Lower lobe of right lung (tissue), 2 donors: ENCODE measurements around the gene DPH3. TPM values are rescaled to one million over a fixed set of nuclear protein-coding genes. Genes with fewer than 3 reads are reported as not detected.

Experiments used
- ATAC-seq, 2 donors: fragments of 200-7000 bp; cut with Tn5 transposase; one replicate each; pipeline ENCODE4 v1.9.1; 2020 to 2022; ENCODE audit warnings: mild to moderate bottlenecking in 2 of 2, moderate library complexity in 2 of 2
- DNase-seq: peaks from one replicate; pipeline ENCODE4 v3.0.0-alpha.2; 2020
- H3K27ac ChIP-seq: fragments of 200-600 bp; one replicate; pipeline ENCODE4 v1.8.0; 2022
- H3K27me3 ChIP-seq: fragments of 200-600 bp; one replicate; pipeline ENCODE4 v1.8.0; 2022; ENCODE audit warnings: low read depth
- H3K36me3 ChIP-seq: fragments of 200-600 bp; one replicate; pipeline ENCODE4 v1.8.0; 2022; ENCODE audit warnings: mild to moderate bottlenecking
- H3K4me1 ChIP-seq: fragments of 200-600 bp; one replicate; pipeline ENCODE4 v1.8.0; 2022
- H3K4me3 ChIP-seq: fragments of 200-600 bp; one replicate; pipeline ENCODE4 v1.8.0; 2022; ENCODE audit warnings: mild to moderate bottlenecking
- H3K9me3 ChIP-seq: fragments of 200-600 bp; one replicate; pipeline ENCODE4 v1.8.0; 2022
- CTCF ChIP-seq: fragments of 200-600 bp; IDR thresholded peaks from one replicate; pipeline ENCODE4 v1.8.0; 2022; ENCODE audit warnings: antibody characterized with exemption, mild to moderate bottlenecking
- intact Hi-C: fragments of 100-400 bp; cut with DNase I; formaldehyde crosslinking; loops from one replicate; pipeline ENCODE4 v1.11.0; 2022
- total RNA-seq: library from RNA; stranded (reverse); fragmentation: NEBNext Ultra II Directional; extraction: Animal tissue kit (Norgen Biotek cat#: 25700); gene quantifications from one replicate; pipeline ENCODE4 v1.2.1, GENCODE V29; 2021
- donor health status: DM: no; HTN: yes; CAD: no; lungs with severe emphysema.

The DPH3 gene
- total RNA-seq, 1 donor from 2014 or later, result 29.0 TPM

DNA sequence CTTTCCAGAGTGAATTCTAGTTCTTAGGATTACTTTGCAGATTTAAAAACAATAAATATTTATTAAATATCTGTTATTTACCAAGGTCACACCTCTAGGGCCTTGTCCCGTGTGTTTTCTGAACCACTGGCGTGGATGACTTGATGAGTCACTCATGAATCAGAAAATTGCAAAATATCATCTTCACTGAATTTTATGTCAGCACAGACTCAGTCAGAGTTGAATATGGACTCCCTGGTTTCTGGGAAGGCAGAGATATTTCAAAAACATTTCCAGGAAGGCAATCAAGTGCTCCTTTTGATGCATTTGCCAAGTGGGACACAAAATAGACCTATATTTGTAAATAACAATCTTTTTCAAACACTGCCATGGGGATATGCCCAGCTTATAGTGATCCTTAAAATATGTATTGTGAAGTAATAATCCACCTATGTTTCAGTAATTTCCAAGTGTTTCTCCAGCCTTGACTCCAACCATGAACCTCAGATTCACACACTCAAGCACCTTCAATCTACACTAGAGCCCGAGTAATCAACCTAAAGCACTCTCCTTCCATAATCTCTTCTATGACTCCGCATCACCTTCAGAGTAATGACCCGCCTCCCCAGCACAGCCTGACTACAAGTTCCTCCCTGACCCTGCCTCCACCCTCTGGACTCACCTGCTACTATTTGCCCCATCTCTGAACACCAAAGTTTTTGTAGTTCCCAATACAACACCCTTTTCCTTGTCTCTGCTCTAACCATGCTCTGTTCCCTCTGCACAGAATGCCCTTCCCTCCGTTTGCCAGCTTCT, 24.3 kb downstream of the DPH3 start:
- H3K27me3 ChIP-seq, result no peaks in the 10 kb centered on the region
- H3K4me1 ChIP-seq, result peaks cover 11% of the 10 kb centered on the region
- no peak for TF ChIP-seq CTCF
- no peak overlapping the region for H3K27ac ChIP-seq
- intact Hi-C loops, result no loop called here
- ATAC-seq (peak; percentile 55 to 85), DNase-seq (no peak)
- H3K4me3 ChIP-seq, result no peak overlapping the region
- no peaks in the 10 kb centered on the region for H3K9me3 ChIP-seq
- H3K36me3 ChIP-seq, result no peaks in the 10 kb centered on the region

GRCh38 chr3:16239780-16240179, 25.0 kb downstream of the DPH3 start:
- Histone ChIP-seq H3K4me3 (no peak overlapping the region), H3K27ac (no peak overlapping the region), H3K27me3 (no peaks in the 10 kb centered on the region), H3K36me3 (no peaks in the 10 kb centered on the region), H3K9me3 (no peaks in the 10 kb centered on the region), H3K4me1 (peaks cover 11% of the 10 kb centered on the region)
- intact Hi-C loops, result no loop called here
- DNase-seq, result no peak
- TF ChIP-seq CTCF, result no peak
- no peak for ATAC-seq

DNA sequence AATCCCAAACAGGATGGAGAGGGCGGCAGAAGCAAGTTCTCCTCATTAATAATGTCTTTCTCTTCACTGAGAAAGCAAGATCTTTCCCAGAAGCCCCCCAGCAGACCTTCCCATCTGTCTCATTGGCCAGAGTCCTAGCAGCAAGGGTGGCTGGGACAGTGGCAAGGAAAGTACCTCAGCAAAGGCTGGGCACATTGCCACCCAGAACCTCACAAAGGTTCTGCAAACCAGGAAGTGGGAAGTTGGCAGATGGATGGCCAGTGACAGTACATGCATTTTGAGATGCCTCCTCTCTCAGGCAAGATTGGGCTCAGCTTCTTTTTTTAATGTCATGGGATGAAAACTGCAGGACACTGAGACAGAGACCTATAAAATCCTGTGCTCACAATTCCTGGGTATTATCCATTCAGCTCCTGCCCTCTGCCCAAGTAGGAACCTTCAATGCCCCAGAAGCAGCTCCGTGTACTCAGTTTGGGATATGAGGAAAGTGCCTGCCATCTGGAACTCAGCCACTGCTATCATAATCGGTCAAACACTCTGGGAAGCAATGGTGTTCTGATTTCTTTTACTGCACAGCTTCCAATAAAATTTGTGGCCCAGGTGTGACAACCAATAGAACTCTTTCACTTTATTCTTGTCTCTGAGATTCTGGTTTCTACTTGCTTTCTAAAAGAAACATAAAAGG, 25.5 kb downstream of the DPH3 start:
- H3K9me3 ChIP-seq, result no peaks in the 10 kb centered on the region
- no peak overlapping the region for H3K27ac ChIP-seq
- DNase-seq, result no peak
- H3K36me3 ChIP-seq, result no peaks in the 10 kb centered on the region
- H3K4me1 ChIP-seq, result peaks cover 11% of the 10 kb centered on the region
- intact Hi-C loops, result no loop called here
- H3K4me3 ChIP-seq, result no peak overlapping the region
- ATAC-seq, result no peak
- no peak for TF ChIP-seq CTCF
- H3K27me3 ChIP-seq, result no peaks in the 10 kb centered on the region

- ATAC-seq (no peak), DNase-seq (no peak)
- H3K4me3 ChIP-seq, result no peak overlapping the region
- no peak for TF ChIP-seq CTCF
- H3K27ac ChIP-seq, result no peak overlapping the region
- no peaks in the 10 kb centered on the region for H3K36me3 ChIP-seq
- H3K9me3 ChIP-seq, result no peaks in the 10 kb centered on the region
- intact Hi-C loops, result no loop called here
- H3K27me3 ChIP-seq, result no peaks in the 10 kb centered on the region
- H3K4me1 ChIP-seq, result peaks cover 11% of the 10 kb centered on the region
These were observed 27.8 kb downstream of the DPH3 start for GRCh38 chr3:16236856-16237393.

DNA sequence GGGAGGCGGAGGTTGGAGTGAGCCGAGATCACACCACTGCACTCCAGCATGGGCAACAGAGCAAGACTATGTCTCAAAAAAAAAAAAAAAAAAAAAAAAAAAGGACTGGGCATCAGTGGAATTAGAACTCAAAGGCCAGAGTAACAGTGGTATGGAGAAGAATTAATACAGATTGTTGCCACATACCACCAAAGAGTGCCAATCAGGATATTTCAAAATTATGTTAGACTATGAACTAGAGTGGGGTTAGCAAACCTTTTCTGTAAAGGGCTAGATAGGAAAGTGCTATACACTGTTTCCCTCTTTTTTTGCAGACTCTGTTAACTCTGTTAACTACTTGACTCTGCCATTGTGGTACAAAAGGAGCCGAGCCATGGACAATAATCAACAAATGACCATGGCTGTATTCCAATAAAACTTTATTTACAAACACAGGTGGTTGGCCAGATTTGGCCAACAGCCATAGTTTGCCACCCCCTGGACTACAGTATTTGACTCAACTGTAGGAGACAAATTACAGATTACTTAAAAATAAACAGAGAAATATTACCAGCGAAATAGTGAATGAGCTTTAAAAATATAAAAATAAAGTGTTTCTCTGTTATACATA, 28.6 kb downstream of the DPH3 start:
- no peak for ATAC-seq
- Histone ChIP-seq H3K36me3 (no peaks in the 10 kb centered on the region), H3K4me1 (peaks cover 11% of the 10 kb centered on the region), H3K9me3 (no peaks in the 10 kb centered on the region), H3K27ac (no peak overlapping the region), H3K4me3 (no peak overlapping the region), H3K27me3 (no peaks in the 10 kb centered on the region)
- DNase-seq, result no peak
- intact Hi-C loops, result no loop called here
- no peak for TF ChIP-seq CTCF
